H1 (cell line): Measurements from ENCODE around the gene COX17. TPM values are rescaled to one million over a fixed set of nuclear protein-coding genes. Genes with fewer than 3 reads are reported as not detected.

ENCODE experiments used
- CTCF ChIA-PET: fragments of 300-600 bp; sonication (Branson Sonifier 250); formaldehyde crosslinking; loops from one replicate; lab custom pipeline; 2021; ENCODE audit not compliant: partially characterized antibody; lab: Charles Lee
- POLR2A ChIA-PET: fragments of 300-600 bp; sonication (Branson Sonifier 250); formaldehyde crosslinking; loops from one replicate; lab custom pipeline; 2021; ENCODE audit warnings: inconsistent platforms; ENCODE audit not compliant: partially characterized antibody; lab: Charles Lee
- DNase-seq, 2 experiments: peaks; one replicate each; pipeline versions ENCODE4 v3.0.0 to v3.0.0-alpha.2; 2010 to 2022; ENCODE audit warnings: low spot score in 2 of 2, low read depth in 1 of 2, mixed read lengths in 1 of 2
- FAIRE-seq: peaks from 2 replicates; lab custom pipeline; 2011; peaks lifted over from hg19 to GRCh38; lab: Jason Lieb, UNC
- H2AFZ ChIP-seq: 2 replicates; pipeline ENCODE4 v1.8.1; 2012; ENCODE audit warnings: low read length, inconsistent platforms
- H2AK5ac ChIP-seq: 2 replicates; pipeline ENCODE4 v1.6.1; 2013; ENCODE audit warnings: low read depth, low read length
- H2BK120ac ChIP-seq: replicated peaks from 2 replicates; pipeline ENCODE3; 2013; ENCODE audit warnings: low read depth, low read length, inconsistent platforms
- H2BK12ac ChIP-seq: 2 replicates; pipeline ENCODE4 v1.6.1; 2013; ENCODE audit warnings: low read depth, low read length
- H2BK15ac ChIP-seq: 2 replicates; pipeline ENCODE4 v1.6.1; 2013; ENCODE audit warnings: low read length
- H2BK20ac ChIP-seq: 2 replicates; pipeline ENCODE4 v1.6.1; 2013; ENCODE audit warnings: low read length
- H2BK5ac ChIP-seq: 2 replicates; pipeline ENCODE4 v1.6.1; 2013; ENCODE audit warnings: low read depth, low read length
- H3K14ac ChIP-seq: 2 replicates; pipeline ENCODE4 v1.6.1; 2013; ENCODE audit warnings: inconsistent platforms; ENCODE audit not compliant: insufficient read length
- H3K18ac ChIP-seq: 2 replicates; pipeline ENCODE4 v1.6.1; 2013; ENCODE audit warnings: low read length; ENCODE audit errors: extremely low read depth
- H3K23ac ChIP-seq: 2 replicates; pipeline ENCODE4 v1.6.1; 2013; ENCODE audit warnings: inconsistent platforms; ENCODE audit not compliant: insufficient read length
- H3K23me2 ChIP-seq: 2 replicates; pipeline ENCODE4 v1.6.1; 2013; ENCODE audit warnings: low read depth, low read length
- H3K27ac ChIP-seq: 2 replicates; pipeline ENCODE4 v1.6.1; 2011; ENCODE audit warnings: low read depth, low read length, inconsistent platforms
- H3K27me3 ChIP-seq, 4 experiments: replicated peaks in 1 of 4; 1 replicate in 1 of 4; 2 replicates in 3 of 4; pipeline versions ENCODE4 v1.6.1 to v1.8.1; 2011 to 2013; ENCODE audit warnings: low read length in 3 of 4, mild to moderate bottlenecking in 3 of 4, inconsistent platforms in 2 of 4, mixed read lengths in 2 of 4, moderate library complexity in 1 of 4; ENCODE audit not compliant: control insufficient read depth in 3 of 4, insufficient read depth in 3 of 4; ENCODE audit errors: extremely low read depth in 1 of 4
- H3K36me3 ChIP-seq, 4 experiments: 2 replicates each; pipeline versions ENCODE4 v1.6.1 to v1.8.1; 2011 to 2013; ENCODE audit warnings: mild to moderate bottlenecking in 4 of 4, low read length in 3 of 4, moderate library complexity in 2 of 4, control low read depth in 1 of 4, inconsistent platforms in 1 of 4; ENCODE audit not compliant: insufficient read depth in 4 of 4, control insufficient read depth in 2 of 4
- H3K4ac ChIP-seq: replicated peaks from 2 replicates; pipeline ENCODE3; 2013; ENCODE audit warnings: low read length, low read depth, mixed read lengths, inconsistent platforms; ENCODE audit not compliant: insufficient read length
- H3K4me1 ChIP-seq, 4 experiments: replicated peaks in 1 of 4; 1 replicate in 1 of 4; 2 replicates in 3 of 4; pipeline versions ENCODE4 v1.6.1 to v1.8.1; 2011 to 2013; ENCODE audit warnings: low read length in 3 of 4, inconsistent platforms in 2 of 4, mixed read lengths in 1 of 4; ENCODE audit not compliant: insufficient read depth in 4 of 4, control insufficient read depth in 3 of 4
- H3K4me2 ChIP-seq, 2 experiments: 2 replicates each; pipeline versions ENCODE4 v1.6.1 to v1.8.1; 2011 to 2013; ENCODE audit warnings: low read depth in 2 of 2, low read length in 2 of 2, control low read depth in 1 of 2, inconsistent platforms in 1 of 2, mild to moderate bottlenecking in 1 of 2; ENCODE audit not compliant: insufficient read depth in 1 of 2
- H3K4me3 ChIP-seq, 4 experiments: fragments of 200-600, 300-600 bp in 1 of 4; sonication (generic), shearing (Covaris generic), sonication (Bioruptor Twin) in 1 of 4; 2 replicates each; pipeline versions ENCODE4 v1.5.1 to v1.8.1; 2011 to 2016; ENCODE audit warnings: low read length in 4 of 4, low read depth in 3 of 4, control low read depth in 2 of 4, inconsistent platforms in 2 of 4, mild to moderate bottlenecking in 2 of 4, mixed read lengths in 1 of 4, moderate library complexity in 1 of 4; ENCODE audit not compliant: insufficient read depth in 2 of 4; ENCODE audit errors: extremely low read depth in 1 of 4
- H3K56ac ChIP-seq: replicated peaks from 2 replicates; pipeline ENCODE3; 2013; ENCODE audit warnings: low read depth, mild to moderate bottlenecking, mixed read lengths, low read length, inconsistent platforms; ENCODE audit not compliant: insufficient read length
- H3K79me1 ChIP-seq: 2 replicates; pipeline ENCODE4 v1.6.1; 2013; ENCODE audit warnings: low read depth, low read length, control low read depth
- H3K79me2 ChIP-seq, 2 experiments: 2 replicates each; pipeline versions ENCODE4 v1.6.1 to v1.8.1; 2012 to 2013; ENCODE audit warnings: low read length in 2 of 2, mild to moderate bottlenecking in 2 of 2, inconsistent platforms in 1 of 2; ENCODE audit not compliant: insufficient read depth in 2 of 2, control insufficient read depth in 1 of 2
- H3K9ac ChIP-seq, 4 experiments: replicated peaks in 1 of 4; 1 replicate in 1 of 4; 2 replicates in 3 of 4; pipeline versions ENCODE4 v1.6.1 to v1.8.1; 2011 to 2013; ENCODE audit warnings: low read depth in 3 of 4, low read length in 3 of 4, control low read depth in 2 of 4, mild to moderate bottlenecking in 2 of 4, moderate library complexity in 2 of 4, inconsistent platforms in 1 of 4; ENCODE audit errors: extremely low read depth in 1 of 4
- H3K9me3 ChIP-seq, 2 experiments: 2 replicates each; pipeline versions ENCODE4 v1.6.1 to v1.8.1; 2012 to 2013; ENCODE audit warnings: mild to moderate bottlenecking in 2 of 2, moderate library complexity in 2 of 2, control low read depth in 1 of 2, inconsistent platforms in 1 of 2, low read depth in 1 of 2, low read length in 1 of 2, mixed read lengths in 1 of 2; ENCODE audit not compliant: insufficient read depth in 2 of 2
- H4K20me1 ChIP-seq, 2 experiments: replicated peaks in 1 of 2; 2 replicates each; pipeline versions ENCODE3 to v1.8.1; 2011 to 2013; ENCODE audit warnings: inconsistent platforms in 2 of 2, low read length in 2 of 2, mild to moderate bottlenecking in 1 of 2; ENCODE audit not compliant: insufficient read depth in 2 of 2, control insufficient read depth in 1 of 2
- H4K5ac ChIP-seq: 2 replicates; pipeline ENCODE4 v1.6.1; 2013; ENCODE audit warnings: low read length, low read depth, mixed read lengths, inconsistent platforms; ENCODE audit not compliant: insufficient read length
- H4K8ac ChIP-seq: 2 replicates; pipeline ENCODE4 v1.8.0; 2013; ENCODE audit warnings: mild to moderate bottlenecking, moderate library complexity, low read length, inconsistent platforms; ENCODE audit not compliant: insufficient read depth; ENCODE audit errors: extremely low read depth
- H4K91ac ChIP-seq: replicated peaks from 2 replicates; pipeline ENCODE3; 2013; ENCODE audit warnings: low read length, mixed read lengths, inconsistent platforms; ENCODE audit not compliant: insufficient read length
- ASH2L ChIP-seq: fragments of 200-600, 300-600 bp; sonication (generic); IDR thresholded peaks from one replicate; pipeline ENCODE4 v1.7.1; 2017; ENCODE audit warnings: low read length
- BCL11A ChIP-seq, 2 experiments: IDR thresholded peaks; one replicate each; pipeline ENCODE4 v1.6.1; 2011; ENCODE audit warnings: low read depth in 2 of 2, low read length in 2 of 2, mild to moderate bottlenecking in 2 of 2
- CREB1 ChIP-seq: IDR thresholded peaks from 2 replicates; pipeline ENCODE4 v1.6.1; 2012; ENCODE audit warnings: inconsistent platforms
- CTBP2 ChIP-seq: IDR thresholded peaks from 2 replicates; pipeline ENCODE4 v1.7.0; 2011; ENCODE audit warnings: borderline replicate concordance, mild to moderate bottlenecking, moderate library complexity, mixed read lengths, low read length; ENCODE audit not compliant: insufficient read depth, insufficient read length
- EP300 ChIP-seq, 2 experiments: IDR thresholded peaks; 1 replicate in 1 of 2; 2 replicates in 1 of 2; pipeline ENCODE4 v1.6.1; 2011 to 2012; ENCODE audit warnings: low read depth in 2 of 2, low read length in 2 of 2, mild to moderate bottlenecking in 2 of 2, borderline replicate concordance in 1 of 2, inconsistent platforms in 1 of 2, moderate library complexity in 1 of 2
- HDAC2 ChIP-seq, 2 experiments: fragments of 300-600 bp in 1 of 2; sonication (generic) in 1 of 2; IDR thresholded peaks; 2 replicates each; pipeline ENCODE4 v1.6.1; 2011 to 2012; ENCODE audit warnings: low read depth in 2 of 2, low read length in 2 of 2, mild to moderate bottlenecking in 2 of 2, moderate library complexity in 2 of 2, borderline replicate concordance in 1 of 2, inconsistent platforms in 1 of 2
- KDM4A ChIP-seq: IDR thresholded peaks from one replicate; pipeline ENCODE4 v1.7.1; 2012; ENCODE audit warnings: low read depth, mild to moderate bottlenecking, moderate library complexity, low read length, inconsistent platforms; ENCODE audit not compliant: severe bottlenecking
- SAP30 ChIP-seq: fragments of 300-600 bp; sonication (generic); IDR thresholded peaks from 2 replicates; pipeline ENCODE4 v1.7.1; 2012; ENCODE audit warnings: low read length, moderate library complexity, mild to moderate bottlenecking, inconsistent platforms; ENCODE audit not compliant: insufficient read depth, insufficient replicate concordance
- SIN3A ChIP-seq, 2 experiments: IDR thresholded peaks in 1 of 2; conservative IDR thresholded peaks in 1 of 2; 2 replicates each; pipeline ENCODE4 v1.6.1; 2011 to 2012; ENCODE audit warnings: low read length in 2 of 2, improper control_type of control experiment in 1 of 2, low read depth in 1 of 2, mild to moderate bottlenecking in 1 of 2
- SP1 ChIP-seq: IDR thresholded peaks from 2 replicates; pipeline ENCODE4 v1.6.1; 2011; ENCODE audit warnings: low read depth, low read length
- SP2 ChIP-seq: IDR thresholded peaks from 2 replicates; pipeline ENCODE4 v1.6.1; 2012; ENCODE audit warnings: mild to moderate bottlenecking, low read length, inconsistent platforms
- TEAD4 ChIP-seq: IDR thresholded peaks from 2 replicates; pipeline ENCODE4 v1.6.1; 2012; ENCODE audit warnings: low read depth, low read length, inconsistent platforms, mixed read lengths
- WGBS, 2 experiments: shearing (Covaris generic) in 1 of 2; methylation state at CpG; one replicate each; pipeline versions ENCODE4 v1.1.6 to v1.1.7; 2013 to 2015; ENCODE audit warnings: low lambda C conversion rate in 2 of 2, mixed read lengths in 2 of 2, inconsistent platforms in 1 of 2, low coverage in 1 of 2, missing lambda C conversion rate in 1 of 2; ENCODE audit not compliant: insufficient replicate concordance in 2 of 2, insufficient coverage in 1 of 2, insufficient read length in 1 of 2; ENCODE audit errors: extremely low coverage in 1 of 2, missing lambda C conversion rate in 1 of 2; 5-methylcytosine and 5-hydroxymethylcytosine counted together
- polyA plus RNA-seq, 7 experiments: library from polyadenylated mRNA; depleted of rRNA in 3 of 7; stranded (reverse) in 5 of 7; unstranded in 2 of 7; fragments of >200 nt in 5 of 7; fragments of 200-250 nt in 2 of 7; gene quantifications; 1 replicate in 5 of 7; 2 replicates in 1 of 7; 4 replicates in 1 of 7; pipeline versions ENCODE4 v1.2.1 to v1.2.3, GENCODE V29; 2011 to 2013; ENCODE audit warnings: missing spikeins in 2 of 7, mixed read lengths in 2 of 7
- total RNA-seq: library from RNA; stranded (reverse); fragmentation: NEBNext Ultra II Directional; extraction: Animal tissue kit (Norgen Biotek cat#: 25700); gene quantifications from 2 replicates; pipeline ENCODE4 v1.2.1, GENCODE V29; 2021
- TF ChIP-seq, protein P1 (sequence below): IDR thresholded peaks from 2 replicates; pipeline ENCODE4 v1.6.1; 2011; ENCODE audit warnings: low read length, improper control_type of control experiment

The COX17 gene
- total and polyA plus RNA-seq, 2 of the 8 experiments (the other 6 are each of a cell fraction or from before 2014, with no cell fraction given), result 34.2 to 43.0 TPM

DNA sequence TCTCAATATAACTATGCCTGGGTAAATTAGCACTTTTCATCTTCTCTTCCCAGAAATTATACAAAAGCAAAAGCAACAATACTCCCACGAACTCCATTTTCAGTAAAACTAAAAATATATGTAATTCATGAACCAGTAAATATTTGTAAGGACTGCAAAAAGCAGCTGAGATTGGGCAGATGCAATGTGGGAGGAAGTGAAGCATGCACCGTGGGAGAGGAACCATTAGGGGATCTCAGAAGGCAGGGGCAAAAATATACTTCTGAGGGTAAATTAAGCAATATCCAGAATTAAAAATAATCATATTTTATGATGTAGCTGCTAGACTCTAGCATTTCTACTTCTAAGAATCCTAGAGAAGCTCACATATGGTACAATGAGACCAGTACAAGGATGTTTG is 45.8 kb upstream of the COX17 start:
- Histone ChIP-seq H2BK15ac (no peak overlapping the region), H2BK12ac (no peak overlapping the region), H3K27me3 (no peaks in the 10 kb centered on the region), H3K23ac (no peak overlapping the region), H2AFZ (no peak overlapping the region), H3K4me3 (no peak overlapping the region), H2BK5ac (no peak overlapping the region), H4K20me1 (no peaks in the 10 kb centered on the region), H4K5ac (no peak overlapping the region), H3K4me1 (no peaks in the 10 kb centered on the region), H2BK120ac (no peak overlapping the region), H2BK20ac (no peak overlapping the region), H4K8ac (no peak overlapping the region), H3K18ac (no peak overlapping the region), H3K36me3 (no peaks in the 10 kb centered on the region), H3K9me3 (no peaks in the 10 kb centered on the region), H2AK5ac (no peak overlapping the region), H3K9ac (no peak overlapping the region), H3K4ac (no peak overlapping the region), H3K4me2 (no peak overlapping the region), H3K23me2 (no peaks in the 10 kb centered on the region), H4K91ac (no peak overlapping the region), H3K56ac (no peak overlapping the region), H3K14ac (no peak overlapping the region), H3K79me2 (no peaks in the 10 kb centered on the region), H3K79me1 (no peaks in the 10 kb centered on the region), H3K27ac (no peak overlapping the region)
- 79% methylated on average over 2 of the region's 2 CpGs; no CpG with 5 or more reads in 1 of the 2 experiments for WGBS, 2 experiments
- ChIA-PET CTCF (interaction anchor here (0.6 to 1.2 kb wide), 2 partner anchors 33 to 400 kb away, joined by 3 to 5 read pairs; no protein-coding TSS in a partner anchor), POLR2A (no interaction called here)
- FAIRE-seq, result no peak
- DNase-seq, result no peak
- TF ChIP-seq HDAC2 (IDR thresholded peaks at IDR 0.05; ENCODE audit: borderline replicate concordance in 1 of 2, low read depth in 2 of 2, low read length in 2 of 2), result no peak
- no peak for TF ChIP-seq KDM4A
- no peak for TF ChIP-seq SP1
- no peak for TF ChIP-seq CREB1
- TF ChIP-seq, protein P1, sequence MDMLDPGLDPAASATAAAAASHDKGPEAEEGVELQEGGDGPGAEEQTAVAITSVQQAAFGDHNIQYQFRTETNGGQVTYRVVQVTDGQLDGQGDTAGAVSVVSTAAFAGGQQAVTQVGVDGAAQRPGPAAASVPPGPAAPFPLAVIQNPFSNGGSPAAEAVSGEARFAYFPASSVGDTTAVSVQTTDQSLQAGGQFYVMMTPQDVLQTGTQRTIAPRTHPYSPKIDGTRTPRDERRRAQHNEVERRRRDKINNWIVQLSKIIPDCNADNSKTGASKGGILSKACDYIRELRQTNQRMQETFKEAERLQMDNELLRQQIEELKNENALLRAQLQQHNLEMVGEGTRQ, result no peak
- no peak for TF ChIP-seq SIN3A (conservative IDR thresholded peaks at IDR 0.05 in 1 of 2, IDR thresholded peaks at IDR 0.05 in 1 of 2; ENCODE audit: low read depth in 1 of 2, low read length in 2 of 2)
- no peak for TF ChIP-seq CTBP2
- no peak for TF ChIP-seq EP300 (IDR thresholded peaks at IDR 0.05; ENCODE audit: borderline replicate concordance in 1 of 2, low read depth in 2 of 2, low read length in 2 of 2)
- TF ChIP-seq SAP30, result no peak
- TF ChIP-seq ASH2L, result no peak
- TF ChIP-seq TEAD4, result no peak
- TF ChIP-seq BCL11A (IDR thresholded peaks at IDR 0.05; ENCODE audit: low read depth in 2 of 2, low read length in 2 of 2), result no peak
- TF ChIP-seq SP2, result no peak
